ENCODE results near the gene RASAL3.

Gene RASAL3

DNA sequence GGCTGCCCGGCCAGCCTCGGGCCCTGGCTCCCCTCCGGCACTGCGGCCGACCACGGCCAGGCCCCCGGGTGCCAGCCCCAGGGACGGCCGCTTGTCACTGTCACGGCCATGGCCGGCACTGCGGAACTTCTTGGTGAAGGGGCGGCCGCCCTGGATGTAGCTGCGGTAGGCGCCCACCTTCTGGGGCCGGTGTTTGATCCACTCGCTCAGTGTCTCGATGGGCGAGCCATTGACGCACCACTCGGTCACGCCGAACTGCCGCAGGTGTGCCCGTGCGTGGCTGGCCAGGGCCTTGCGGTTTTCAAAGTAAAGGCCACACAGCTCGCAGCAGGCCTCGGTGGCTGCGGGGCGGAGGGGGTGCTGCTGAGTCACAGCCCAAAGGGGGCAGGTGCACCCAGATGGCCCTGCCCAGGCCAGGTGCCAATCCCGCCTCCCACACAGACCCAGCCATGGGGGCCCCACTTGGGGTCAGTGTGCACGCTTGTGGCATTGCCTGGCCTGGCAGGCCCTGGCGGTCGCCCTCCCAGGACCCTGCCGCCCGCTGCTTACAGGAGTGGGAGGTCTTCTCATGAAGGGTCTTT is 39.6 kb downstream of the RASAL3 start:
- TF ChIP-seq, protein P1, sequence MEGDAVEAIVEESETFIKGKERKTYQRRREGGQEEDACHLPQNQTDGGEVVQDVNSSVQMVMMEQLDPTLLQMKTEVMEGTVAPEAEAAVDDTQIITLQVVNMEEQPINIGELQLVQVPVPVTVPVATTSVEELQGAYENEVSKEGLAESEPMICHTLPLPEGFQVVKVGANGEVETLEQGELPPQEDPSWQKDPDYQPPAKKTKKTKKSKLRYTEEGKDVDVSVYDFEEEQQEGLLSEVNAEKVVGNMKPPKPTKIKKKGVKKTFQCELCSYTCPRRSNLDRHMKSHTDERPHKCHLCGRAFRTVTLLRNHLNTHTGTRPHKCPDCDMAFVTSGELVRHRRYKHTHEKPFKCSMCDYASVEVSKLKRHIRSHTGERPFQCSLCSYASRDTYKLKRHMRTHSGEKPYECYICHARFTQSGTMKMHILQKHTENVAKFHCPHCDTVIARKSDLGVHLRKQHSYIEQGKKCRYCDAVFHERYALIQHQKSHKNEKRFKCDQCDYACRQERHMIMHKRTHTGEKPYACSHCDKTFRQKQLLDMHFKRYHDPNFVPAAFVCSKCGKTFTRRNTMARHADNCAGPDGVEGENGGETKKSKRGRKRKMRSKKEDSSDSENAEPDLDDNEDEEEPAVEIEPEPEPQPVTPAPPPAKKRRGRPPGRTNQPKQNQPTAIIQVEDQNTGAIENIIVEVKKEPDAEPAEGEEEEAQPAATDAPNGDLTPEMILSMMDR (IDR thresholded peaks at IDR 0.05): no peak

DNA sequence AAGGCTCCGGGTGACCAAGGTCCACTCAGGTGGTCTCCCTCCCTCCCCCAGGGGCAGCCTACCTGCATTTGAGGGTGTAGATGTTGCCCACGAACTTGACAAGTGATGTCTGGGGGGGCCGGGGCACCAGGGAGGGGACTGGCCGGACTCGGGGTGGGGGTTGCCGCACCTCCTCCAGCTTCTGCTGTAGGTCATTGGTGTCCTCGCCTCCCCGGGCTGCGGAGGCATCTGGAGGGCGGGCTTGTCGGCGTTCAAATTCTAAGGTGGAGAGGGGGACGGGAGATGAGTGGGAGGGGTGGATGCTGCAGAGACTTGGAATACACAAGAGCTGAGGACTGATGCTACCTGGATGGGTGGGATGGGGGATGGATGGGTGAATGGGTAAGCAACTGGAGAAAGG is 40.2 kb downstream of the RASAL3 start:
- TF ChIP-seq, protein P1 (IDR thresholded peaks at IDR 0.05): no peak

DNA sequence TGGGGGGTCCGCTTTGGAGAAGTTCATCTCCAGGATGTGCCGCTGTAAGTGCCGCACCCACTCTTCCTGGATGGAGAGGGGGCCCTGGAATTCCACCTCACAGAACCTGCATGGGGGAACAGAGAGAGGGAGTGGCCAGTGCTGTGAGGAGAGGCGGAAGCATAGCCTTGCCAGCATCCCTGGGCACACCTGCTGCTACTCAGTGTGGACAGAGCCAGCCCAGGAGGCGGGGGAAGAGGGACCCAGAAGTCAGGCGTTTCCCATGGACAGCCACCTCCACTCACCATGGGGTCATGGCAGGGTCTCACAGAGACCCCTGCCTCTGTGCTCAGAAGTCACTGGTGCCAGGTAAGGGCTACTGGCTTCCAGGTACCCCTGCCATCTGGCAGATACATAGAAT is 41.2 kb downstream of the RASAL3 start:
- TF ChIP-seq, protein P1 (IDR thresholded peaks at IDR 0.05): no peak

DNA sequence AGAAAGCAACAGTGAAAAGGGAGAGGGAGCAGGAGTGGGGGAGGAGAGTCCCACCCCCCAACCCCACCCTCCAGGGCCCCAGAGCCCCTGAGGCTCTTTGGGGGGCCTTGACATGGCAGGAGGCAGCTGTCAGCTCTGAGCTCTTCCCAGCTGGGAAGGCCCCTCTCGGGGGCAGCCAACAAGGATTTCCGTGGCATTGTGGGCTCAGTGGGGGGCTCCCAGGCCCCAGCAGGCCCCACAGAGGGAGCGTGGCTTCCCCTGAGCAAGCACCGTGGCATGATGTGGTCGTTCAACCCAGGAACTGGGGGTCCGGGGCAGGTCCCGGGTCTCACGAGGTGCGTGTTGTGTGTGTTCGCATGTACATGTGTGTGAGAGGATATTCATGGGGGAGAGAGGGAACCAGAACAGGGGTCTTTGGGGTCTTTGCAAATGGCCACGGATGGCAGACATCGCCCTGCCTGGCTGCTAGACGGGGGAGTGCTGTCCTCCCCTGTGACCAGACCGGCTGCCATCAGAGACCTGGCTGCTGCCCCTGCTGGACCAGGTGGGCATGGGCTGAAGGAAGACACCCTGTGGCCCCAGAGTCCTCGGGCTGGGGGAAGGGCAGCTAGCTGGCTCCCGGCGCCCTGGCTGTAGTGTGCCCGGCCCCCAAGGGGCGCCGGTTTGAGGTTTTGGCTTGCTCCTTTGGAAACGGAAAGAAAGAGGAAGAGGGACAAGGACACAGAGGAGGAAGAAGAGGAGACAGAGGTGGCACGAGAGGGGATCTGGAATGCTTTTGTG is 41.9 kb downstream of the RASAL3 start:
- TF ChIP-seq, protein P1 (IDR thresholded peaks at IDR 0.05): no peak

DNA sequence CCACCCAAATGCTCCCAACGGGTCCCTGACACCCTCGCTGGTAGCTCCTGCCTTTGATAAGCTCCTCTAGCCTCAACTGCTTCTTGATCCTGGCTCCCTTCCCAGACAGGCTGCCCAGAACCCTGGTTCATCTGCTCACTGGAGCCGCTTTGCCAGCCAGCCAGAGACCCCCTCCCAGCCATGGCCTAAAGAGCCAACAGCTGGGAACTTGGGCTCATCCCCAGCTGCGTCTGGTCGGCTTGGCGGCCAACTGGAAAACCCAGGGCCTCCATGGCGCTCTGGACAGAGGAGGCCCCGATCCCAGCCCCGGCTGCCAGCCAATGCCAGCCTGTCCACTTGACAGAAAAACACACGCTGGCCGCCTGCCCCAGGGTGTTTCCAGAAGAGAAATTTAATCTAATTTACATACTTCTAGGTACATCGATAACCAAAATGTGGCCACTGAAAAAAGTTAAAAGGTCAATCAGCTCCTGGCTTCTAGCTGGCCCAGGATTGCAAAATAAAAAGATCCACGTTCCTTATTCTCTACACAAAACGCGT is 42.6 kb downstream of the RASAL3 start:
- TF ChIP-seq, protein P1 (IDR thresholded peaks at IDR 0.05): no peak

DNA sequence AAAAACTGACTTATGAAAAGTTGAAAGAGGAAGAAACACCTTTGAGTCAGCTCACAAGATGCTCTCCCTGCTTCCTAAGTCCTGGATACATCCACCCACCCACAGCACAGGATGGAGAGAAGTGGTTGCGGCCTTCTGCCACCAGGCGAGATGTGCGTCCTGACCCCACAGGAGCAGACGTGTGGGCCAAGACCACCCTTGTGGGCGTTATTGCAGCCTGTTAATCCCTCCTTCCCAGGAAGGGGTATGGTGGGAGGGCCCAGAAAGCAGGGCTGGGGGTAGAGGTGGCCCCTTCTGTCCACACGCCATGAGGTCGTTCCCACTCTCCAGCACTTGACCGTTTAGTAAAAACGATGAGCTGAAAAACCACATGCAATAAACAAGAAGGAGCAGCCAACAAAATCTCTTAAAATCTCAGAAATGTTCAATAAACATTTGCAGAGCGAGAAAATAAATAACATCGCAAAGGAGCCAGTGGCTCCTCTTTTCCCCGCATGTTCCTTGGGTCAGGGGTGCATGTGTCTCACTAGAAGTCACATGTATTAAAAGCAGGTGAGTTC is 43.1 kb downstream of the RASAL3 start:
- TF ChIP-seq, protein P1 (IDR thresholded peaks at IDR 0.05): no peak

DNA sequence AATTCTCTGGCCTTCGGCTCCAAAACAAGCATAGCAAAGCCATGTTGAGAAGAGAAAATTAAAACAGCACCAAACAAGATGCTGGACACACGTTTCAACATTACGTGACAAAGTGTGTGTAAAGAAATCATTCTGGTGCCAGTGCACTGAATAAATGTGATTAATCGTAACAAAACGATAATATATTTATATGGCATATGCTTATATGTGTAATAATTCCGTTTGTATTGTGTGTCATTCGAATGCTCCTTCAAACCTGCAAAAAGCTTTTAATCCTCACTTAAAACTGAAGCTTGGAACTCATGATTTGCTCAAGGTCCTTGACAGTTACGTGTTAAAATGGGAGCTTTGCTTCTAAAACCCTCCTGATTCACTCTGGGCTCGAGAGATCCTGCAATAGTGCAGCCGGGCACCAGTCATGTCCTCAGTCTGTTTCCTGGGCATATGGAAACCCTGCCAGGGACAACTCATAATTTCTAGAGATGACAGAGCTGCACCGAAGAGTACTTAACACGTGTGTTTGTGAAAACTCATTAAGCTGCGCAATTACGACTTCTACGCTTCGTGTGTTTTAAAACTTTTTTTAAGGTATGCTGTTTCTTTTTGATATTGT is 44.8 kb downstream of the RASAL3 start:
- TF ChIP-seq, protein P1 (IDR thresholded peaks at IDR 0.05): no peak; the same call in 1 of the 2 replicates
